HL-60 (cell line): ENCODE results near the gene KCNQ5.

Source experiments
- GABPA ChIP-seq: IDR thresholded peaks from 2 replicates; pipeline ENCODE4 v1.6.1; 2012; ENCODE audit warnings: low read depth
- POLR2AphosphoS5 ChIP-seq: IDR thresholded peaks from 2 replicates; pipeline ENCODE4 v1.6.1; 2012; ENCODE audit warnings: low read depth
- SPI1 ChIP-seq: IDR thresholded peaks from 2 replicates; pipeline ENCODE4 v1.6.1; 2012; ENCODE audit warnings: low read depth, mild to moderate bottlenecking, borderline replicate concordance
- TF ChIP-seq, protein P1 (sequence below): IDR thresholded peaks from one replicate; pipeline ENCODE4 v1.5.1; 2011; ENCODE audit warnings: low read length, control low read depth, inconsistent platforms; ENCODE audit not compliant: insufficient read depth
- TF ChIP-seq, protein P2 (sequence below): IDR thresholded peaks from 2 replicates; pipeline ENCODE4 v1.6.1; 2012; ENCODE audit warnings: low read depth; ENCODE audit not compliant: insufficient replicate concordance

DNA sequence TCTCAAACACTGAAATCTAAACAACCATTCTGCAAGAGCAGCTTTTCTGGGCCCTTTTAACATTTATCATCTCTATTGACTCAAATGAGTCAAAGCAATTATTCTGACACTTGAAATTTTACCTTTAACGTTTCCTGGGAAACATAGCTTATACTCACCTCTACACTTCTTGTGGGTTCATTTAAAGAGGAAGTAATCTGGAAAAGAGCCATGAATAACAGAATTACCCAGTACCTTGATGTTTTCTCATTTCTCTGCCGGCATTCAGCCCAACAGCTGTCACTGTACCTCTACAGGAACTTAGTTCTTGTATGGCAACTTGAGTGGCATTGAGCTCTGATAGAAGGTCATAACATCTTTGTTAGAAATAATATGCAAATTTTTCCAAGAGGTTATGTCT is 272.2 kb downstream of the KCNQ5 start:
- TF ChIP-seq POLR2AphosphoS5 (no peak), GABPA (no peak), SPI1 (no peak)
- TF ChIP-seq, protein P1, sequence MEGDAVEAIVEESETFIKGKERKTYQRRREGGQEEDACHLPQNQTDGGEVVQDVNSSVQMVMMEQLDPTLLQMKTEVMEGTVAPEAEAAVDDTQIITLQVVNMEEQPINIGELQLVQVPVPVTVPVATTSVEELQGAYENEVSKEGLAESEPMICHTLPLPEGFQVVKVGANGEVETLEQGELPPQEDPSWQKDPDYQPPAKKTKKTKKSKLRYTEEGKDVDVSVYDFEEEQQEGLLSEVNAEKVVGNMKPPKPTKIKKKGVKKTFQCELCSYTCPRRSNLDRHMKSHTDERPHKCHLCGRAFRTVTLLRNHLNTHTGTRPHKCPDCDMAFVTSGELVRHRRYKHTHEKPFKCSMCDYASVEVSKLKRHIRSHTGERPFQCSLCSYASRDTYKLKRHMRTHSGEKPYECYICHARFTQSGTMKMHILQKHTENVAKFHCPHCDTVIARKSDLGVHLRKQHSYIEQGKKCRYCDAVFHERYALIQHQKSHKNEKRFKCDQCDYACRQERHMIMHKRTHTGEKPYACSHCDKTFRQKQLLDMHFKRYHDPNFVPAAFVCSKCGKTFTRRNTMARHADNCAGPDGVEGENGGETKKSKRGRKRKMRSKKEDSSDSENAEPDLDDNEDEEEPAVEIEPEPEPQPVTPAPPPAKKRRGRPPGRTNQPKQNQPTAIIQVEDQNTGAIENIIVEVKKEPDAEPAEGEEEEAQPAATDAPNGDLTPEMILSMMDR, result no peak
- TF ChIP-seq, protein P2, sequence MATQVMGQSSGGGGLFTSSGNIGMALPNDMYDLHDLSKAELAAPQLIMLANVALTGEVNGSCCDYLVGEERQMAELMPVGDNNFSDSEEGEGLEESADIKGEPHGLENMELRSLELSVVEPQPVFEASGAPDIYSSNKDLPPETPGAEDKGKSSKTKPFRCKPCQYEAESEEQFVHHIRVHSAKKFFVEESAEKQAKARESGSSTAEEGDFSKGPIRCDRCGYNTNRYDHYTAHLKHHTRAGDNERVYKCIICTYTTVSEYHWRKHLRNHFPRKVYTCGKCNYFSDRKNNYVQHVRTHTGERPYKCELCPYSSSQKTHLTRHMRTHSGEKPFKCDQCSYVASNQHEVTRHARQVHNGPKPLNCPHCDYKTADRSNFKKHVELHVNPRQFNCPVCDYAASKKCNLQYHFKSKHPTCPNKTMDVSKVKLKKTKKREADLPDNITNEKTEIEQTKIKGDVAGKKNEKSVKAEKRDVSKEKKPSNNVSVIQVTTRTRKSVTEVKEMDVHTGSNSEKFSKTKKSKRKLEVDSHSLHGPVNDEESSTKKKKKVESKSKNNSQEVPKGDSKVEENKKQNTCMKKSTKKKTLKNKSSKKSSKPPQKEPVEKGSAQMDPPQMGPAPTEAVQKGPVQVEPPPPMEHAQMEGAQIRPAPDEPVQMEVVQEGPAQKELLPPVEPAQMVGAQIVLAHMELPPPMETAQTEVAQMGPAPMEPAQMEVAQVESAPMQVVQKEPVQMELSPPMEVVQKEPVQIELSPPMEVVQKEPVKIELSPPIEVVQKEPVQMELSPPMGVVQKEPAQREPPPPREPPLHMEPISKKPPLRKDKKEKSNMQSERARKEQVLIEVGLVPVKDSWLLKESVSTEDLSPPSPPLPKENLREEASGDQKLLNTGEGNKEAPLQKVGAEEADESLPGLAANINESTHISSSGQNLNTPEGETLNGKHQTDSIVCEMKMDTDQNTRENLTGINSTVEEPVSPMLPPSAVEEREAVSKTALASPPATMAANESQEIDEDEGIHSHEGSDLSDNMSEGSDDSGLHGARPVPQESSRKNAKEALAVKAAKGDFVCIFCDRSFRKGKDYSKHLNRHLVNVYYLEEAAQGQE, result no peak
